GM12875 (cell line): ENCODE data around the gene KRT31.
"Not testable (repeated sequence)": the region's sequence is repeated elsewhere in the genome, so short reads cannot be mapped to it uniquely, and the experiment has no call there.

Source experiments
- H3K4me3 ChIP-seq: one replicate; pipeline ENCODE4 v1.5.1; 2011; ENCODE audit warnings: low read depth, low read length, control low read depth
- TF ChIP-seq, protein P1 (sequence below): IDR thresholded peaks from 2 replicates; pipeline ENCODE4 v1.5.1; 2011; ENCODE audit warnings: low read depth, mild to moderate bottlenecking, control low read depth, inconsistent platforms, low read length, moderate library complexity, borderline replicate concordance; ENCODE audit not compliant: insufficient read depth

Gene KRT31

DNA sequence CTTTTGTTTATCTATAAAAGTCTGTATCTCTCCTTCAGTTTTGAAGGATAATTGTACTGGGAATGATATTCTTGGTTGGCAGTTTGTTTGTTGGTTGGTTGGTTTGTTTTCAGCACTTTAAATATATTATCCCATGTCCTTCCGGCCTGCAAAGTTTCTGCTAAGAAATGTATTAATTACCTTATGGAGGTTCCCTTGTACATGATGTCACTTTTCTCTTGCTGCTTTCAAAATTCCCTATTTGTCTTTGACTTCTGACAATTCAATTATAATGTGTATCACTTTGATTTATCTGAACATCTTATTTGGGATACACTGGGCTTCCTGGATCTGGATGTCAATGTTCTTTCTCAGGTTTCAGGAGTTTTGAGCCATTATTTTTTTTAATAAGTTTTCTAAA lies 11.2 kb downstream of the KRT31 start:
- no peak overlapping the region for H3K4me3 ChIP-seq
- TF ChIP-seq, protein P1, sequence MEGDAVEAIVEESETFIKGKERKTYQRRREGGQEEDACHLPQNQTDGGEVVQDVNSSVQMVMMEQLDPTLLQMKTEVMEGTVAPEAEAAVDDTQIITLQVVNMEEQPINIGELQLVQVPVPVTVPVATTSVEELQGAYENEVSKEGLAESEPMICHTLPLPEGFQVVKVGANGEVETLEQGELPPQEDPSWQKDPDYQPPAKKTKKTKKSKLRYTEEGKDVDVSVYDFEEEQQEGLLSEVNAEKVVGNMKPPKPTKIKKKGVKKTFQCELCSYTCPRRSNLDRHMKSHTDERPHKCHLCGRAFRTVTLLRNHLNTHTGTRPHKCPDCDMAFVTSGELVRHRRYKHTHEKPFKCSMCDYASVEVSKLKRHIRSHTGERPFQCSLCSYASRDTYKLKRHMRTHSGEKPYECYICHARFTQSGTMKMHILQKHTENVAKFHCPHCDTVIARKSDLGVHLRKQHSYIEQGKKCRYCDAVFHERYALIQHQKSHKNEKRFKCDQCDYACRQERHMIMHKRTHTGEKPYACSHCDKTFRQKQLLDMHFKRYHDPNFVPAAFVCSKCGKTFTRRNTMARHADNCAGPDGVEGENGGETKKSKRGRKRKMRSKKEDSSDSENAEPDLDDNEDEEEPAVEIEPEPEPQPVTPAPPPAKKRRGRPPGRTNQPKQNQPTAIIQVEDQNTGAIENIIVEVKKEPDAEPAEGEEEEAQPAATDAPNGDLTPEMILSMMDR: no peak

DNA sequence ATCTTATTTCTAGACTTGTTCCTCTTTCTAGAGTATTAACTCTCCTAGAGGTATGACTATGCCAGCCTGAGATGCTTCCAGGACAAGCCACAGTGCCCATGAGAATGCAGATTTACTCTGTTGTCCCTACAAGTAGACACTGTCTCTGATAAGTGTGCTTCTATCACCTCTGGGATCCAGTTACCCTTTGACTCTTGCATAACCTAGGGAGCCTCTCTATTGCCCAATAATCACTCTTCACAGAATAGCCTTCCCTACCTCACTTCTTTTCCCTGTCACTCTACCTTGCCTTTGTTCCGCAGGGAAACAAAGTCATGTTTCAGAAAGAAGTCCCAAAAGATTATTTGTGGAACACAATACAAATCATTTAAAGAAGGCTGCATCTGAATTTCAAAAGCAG lies 13.7 kb downstream of the KRT31 start:
- TF ChIP-seq, protein P1: no peak
- no peak overlapping the region for H3K4me3 ChIP-seq

DNA sequence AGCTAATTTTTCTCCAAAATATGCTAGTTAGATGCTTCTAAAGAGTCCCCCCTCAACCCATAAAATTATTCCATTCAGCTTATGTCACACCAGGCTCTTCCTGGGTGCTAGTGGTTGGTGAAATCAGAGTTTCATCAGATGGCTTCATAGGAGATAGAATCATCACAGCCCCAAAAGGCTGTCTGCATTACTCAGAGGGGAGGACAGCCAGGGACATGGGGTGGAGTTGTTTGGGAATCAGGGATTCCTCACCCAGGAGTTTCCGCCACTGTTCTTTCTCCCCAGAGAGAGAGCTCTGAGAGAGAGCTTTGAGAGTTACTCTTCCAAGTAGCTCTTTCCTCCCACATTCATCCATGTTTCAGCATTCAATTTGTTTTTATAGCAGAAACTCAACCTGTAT lies 15.0 kb downstream of the KRT31 start:
- no peak overlapping the region for H3K4me3 ChIP-seq
- TF ChIP-seq, protein P1: no peak

DNA sequence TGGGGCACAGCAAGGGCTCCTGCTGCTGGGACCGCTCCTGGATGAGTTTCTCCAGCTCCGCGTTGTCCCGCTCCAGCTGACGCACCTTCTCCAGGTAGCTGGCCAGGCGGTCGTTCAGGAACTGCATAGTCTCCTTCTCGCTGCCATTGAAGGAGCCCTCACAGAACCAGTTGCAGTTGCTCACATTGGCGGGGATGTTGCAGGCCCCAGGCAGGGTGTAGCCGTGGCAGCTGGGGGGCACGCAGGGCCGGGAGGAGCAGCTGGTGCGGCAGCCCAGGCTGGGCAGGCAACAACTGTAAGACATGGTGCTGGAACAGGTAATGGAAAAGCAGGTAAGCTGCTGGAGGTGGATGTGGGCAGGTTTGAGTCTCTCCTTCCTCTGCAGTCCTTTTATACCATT lies 15.5 kb downstream of the KRT31 start, which contains the start of gene KRT34:
Gene KRT34 (minus strand): TSS at position 364 of the 400 bp plus-strand sequence. CDS start 60 bp downstream, at position 304.
- H3K4me3 ChIP-seq: not testable (repeated sequence)

DNA sequence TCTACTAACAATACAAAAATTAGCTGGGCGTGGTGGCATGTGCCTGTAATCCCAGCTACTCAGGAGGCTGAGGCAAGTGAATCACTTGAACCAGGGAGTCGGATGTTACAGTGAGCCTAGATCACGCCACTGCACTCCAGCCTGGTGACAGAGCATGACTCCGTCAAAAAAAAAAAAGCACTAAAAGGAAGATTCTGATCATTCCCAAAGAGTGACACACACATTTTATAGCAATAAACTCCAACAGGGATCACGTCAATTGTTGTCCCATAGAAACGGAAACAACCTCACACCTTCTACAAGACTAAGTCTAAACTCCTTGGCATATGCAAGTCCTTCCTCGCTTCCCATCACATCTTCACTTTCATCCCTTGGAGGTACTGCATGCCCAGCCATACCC lies 17.3 kb downstream of the KRT31 start:
- H3K4me3 ChIP-seq: not testable (repeated sequence)

DNA sequence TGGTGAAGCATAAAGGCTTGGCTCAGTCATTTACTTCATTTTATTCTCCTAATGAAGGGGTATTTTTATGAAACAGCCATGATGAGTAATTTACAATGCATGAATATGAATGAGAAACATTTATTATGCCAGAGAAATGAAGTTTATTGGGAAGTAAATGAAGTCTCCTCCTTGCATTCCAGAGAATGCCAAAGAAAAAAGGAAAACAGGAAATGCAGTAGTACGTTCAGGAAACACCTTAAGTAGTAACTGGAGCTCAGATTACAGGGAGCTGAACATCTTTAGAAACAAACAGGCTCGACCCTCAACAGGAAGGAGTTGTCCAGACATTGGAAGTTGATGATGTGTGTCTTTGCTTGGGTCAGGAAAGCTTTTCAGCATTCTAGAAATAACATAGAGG lies 19.9 kb downstream of the KRT31 start:
- TF ChIP-seq, protein P1: no peak
- H3K4me3 ChIP-seq: no peak overlapping the region

DNA sequence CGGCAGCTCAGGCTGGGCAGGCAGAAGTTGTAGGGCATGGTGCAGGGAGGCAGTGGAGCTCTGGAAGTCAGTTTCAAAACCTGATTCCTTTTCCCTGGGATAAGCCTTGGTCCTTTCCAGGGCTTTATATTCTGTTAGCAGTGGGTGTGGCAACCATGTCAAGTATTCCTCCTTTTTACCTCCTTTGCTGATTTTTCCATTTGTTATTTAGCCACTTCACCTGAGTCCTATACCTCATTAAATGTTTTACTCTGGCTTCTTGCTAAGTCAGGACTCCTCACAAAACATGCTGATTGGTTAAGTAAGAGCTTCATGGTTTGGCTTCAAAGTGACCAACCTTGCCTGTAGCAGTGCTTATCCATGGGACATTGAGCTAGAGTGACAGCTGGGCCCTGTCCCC lies 27.7 kb downstream of the KRT31 start, which contains the start of gene KRT33B:
Gene KRT33B (minus strand): TSS at position 101 of the 400 bp plus-strand sequence. CDS start 63 bp downstream, at position 38.
- TF ChIP-seq, protein P1: no peak
- no peak within 1 kb of the TSS for H3K4me3 ChIP-seq

DNA sequence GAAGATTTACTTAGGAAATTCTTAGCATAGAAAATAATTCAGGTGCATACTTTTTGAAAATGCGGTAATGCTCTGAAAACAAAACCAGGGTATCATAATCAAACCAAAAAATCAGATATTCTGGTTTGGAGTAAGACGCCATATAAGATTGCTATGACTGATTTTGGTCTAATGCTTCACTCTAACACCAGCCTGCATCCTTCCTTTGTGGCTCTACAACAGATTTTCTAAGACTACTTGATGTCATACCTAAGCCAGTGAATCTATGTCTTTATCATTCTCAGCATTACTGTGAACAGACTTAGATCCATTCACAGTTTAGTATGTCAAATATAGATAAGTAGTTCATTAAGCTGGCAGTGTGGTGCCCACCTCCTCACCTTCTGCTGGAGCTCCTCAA lies 28.4 kb downstream of the KRT31 start:
- H3K4me3 ChIP-seq: no peak overlapping the region
- TF ChIP-seq, protein P1: no peak
